ENCODE data around the gene PNPLA5.
"Not testable (repeated sequence)": the region's sequence is repeated elsewhere in the genome, so short reads cannot be mapped to it uniquely, and the experiment has no call there.

- not testable (repeated sequence) for TF ChIP-seq CTCF (conservative IDR thresholded peaks at IDR 0.05; ENCODE audit: low read depth, low read length); EZH2 (IDR thresholded peaks at IDR 0.05; ENCODE audit: low read length, unreplicated experiment); EZH2phosphoT487 (IDR thresholded peaks at IDR 0.05; ENCODE audit: borderline replicate concordance, low read length)
Measured at GRCh38 chr22:43869001-43869400, 22.8 kb downstream of the PNPLA5 start.
